K562 (cell line): ENCODE measurements around the gene RNF224. TPM values are rescaled to one million over a fixed set of nuclear protein-coding genes. Genes with fewer than 3 reads are reported as not detected.

Experiments
- ARID1B ChIP-seq: fragments of 450-650 bp; IDR thresholded peaks from 2 replicates; pipeline ENCODE4 v1.6.1; 2016; ENCODE audit warnings: antibody characterized with exemption, mild to moderate bottlenecking, inconsistent platforms
- CBX1 ChIP-seq: sonication (generic); IDR thresholded peaks from 2 replicates; pipeline ENCODE4 v1.6.1; 2016; ENCODE audit warnings: antibody characterized with exemption, low read depth, mild to moderate bottlenecking
- CC2D1A ChIP-seq: fragments of 450-650 bp; IDR thresholded peaks from 2 replicates; pipeline ENCODE4 v1.6.1; 2017; ENCODE audit warnings: mild to moderate bottlenecking
- ESRRA ChIP-seq: fragments of 450-650 bp; IDR thresholded peaks from 2 replicates; pipeline ENCODE4 v1.6.1; 2014; ENCODE audit warnings: low read depth, mild to moderate bottlenecking, moderate library complexity, borderline replicate concordance
- ETV5 ChIP-seq: sonication (generic); formaldehyde crosslinking; IDR thresholded peaks from 2 replicates; pipeline ENCODE4 v1.4.0; 2020; ENCODE audit warnings: low read depth, mild to moderate bottlenecking, missing genetic modification reagents
- FOXA3 ChIP-seq, 2 experiments: fragments of 450-650 bp in 1 of 2; sonication (generic) in 1 of 2; formaldehyde crosslinking; IDR thresholded peaks in 1 of 2; conservative IDR thresholded peaks in 1 of 2; 2 replicates each; pipeline versions ENCODE4 v1.4.0 to v1.8.0; 2020 to 2022; ENCODE audit warnings: mild to moderate bottlenecking in 2 of 2, missing genetic modification reagents in 1 of 2
- GABPB1 ChIP-seq: sonication (generic); formaldehyde crosslinking; IDR thresholded peaks from 2 replicates; pipeline ENCODE4 v1.8.0; 2022; ENCODE audit warnings: mild to moderate bottlenecking, missing genetic modification reagents
- GABPB2 ChIP-seq: fragments of 250-450 bp; sonication (Bioruptor Pico); conservative IDR thresholded peaks from 2 replicates; pipeline ENCODE4 v1.5.1; 2021; ENCODE audit warnings: mild to moderate bottlenecking
- GATAD2B ChIP-seq: fragments of 450-650 bp; IDR thresholded peaks from 2 replicates; pipeline ENCODE4 v1.6.1; 2017; ENCODE audit warnings: mild to moderate bottlenecking, borderline replicate concordance
- HNRNPH1 ChIP-seq: fragments of 200-400 bp; formaldehyde crosslinking; optimal IDR thresholded peaks from 2 replicates; pipeline ENCODE3; 2017; ENCODE audit warnings: low read depth, mild to moderate bottlenecking, low read length, moderate library complexity
- KLF16 ChIP-seq: IDR thresholded peaks from 2 replicates; pipeline ENCODE4 v1.6.1; 2016; ENCODE audit warnings: antibody characterized with exemption
- MTA1 ChIP-seq: fragments of 450-650 bp; IDR thresholded peaks from 2 replicates; pipeline ENCODE4 v1.6.1; 2017; ENCODE audit warnings: borderline replicate concordance
- NFE2 ChIP-seq: IDR thresholded peaks from 2 replicates; pipeline ENCODE4 v1.6.1; 2014; ENCODE audit warnings: antibody characterized with exemption, low read depth
- NRF1 ChIP-seq, 2 experiments: fragments of 450-650 bp; IDR thresholded peaks in 1 of 2; conservative IDR thresholded peaks in 1 of 2; 2 replicates each; pipeline ENCODE4 v1.6.1; 2014; ENCODE audit warnings: mild to moderate bottlenecking in 2 of 2
- PURB ChIP-seq: sonication (generic); formaldehyde crosslinking; IDR thresholded peaks from 2 replicates; pipeline ENCODE4 v1.9.0; 2021; ENCODE audit warnings: low read depth, mild to moderate bottlenecking, missing genetic modification reagents
- TGIF2 ChIP-seq: sonication (generic); formaldehyde crosslinking; IDR thresholded peaks from 2 replicates; pipeline ENCODE4 v1.8.1; 2022; ENCODE audit warnings: mild to moderate bottlenecking, missing genetic modification reagents, moderate library complexity
- ZBED1 ChIP-seq: IDR thresholded peaks from 2 replicates; pipeline ENCODE4 v1.6.1; 2014
- ZC3H11A ChIP-seq: IDR thresholded peaks from 2 replicates; pipeline ENCODE4 v1.6.1; 2012; ENCODE audit warnings: low read depth, low read length, improper control_type of control experiment
- ZFP1 ChIP-seq: fragments of 450-650 bp; formaldehyde crosslinking; IDR thresholded peaks from 2 replicates; pipeline ENCODE4 v1.4.0; 2020; ENCODE audit warnings: mild to moderate bottlenecking, mixed read lengths
- ZNF184 ChIP-seq: sonication (generic); formaldehyde crosslinking; IDR thresholded peaks from 2 replicates; pipeline ENCODE4 v1.5.0; 2020; ENCODE audit warnings: missing genetic modification reagents
- ZNF212 ChIP-seq: fragments of 450-650 bp; formaldehyde crosslinking; IDR thresholded peaks from 2 replicates; pipeline ENCODE4 v1.4.0; 2020; ENCODE audit warnings: mild to moderate bottlenecking
- ZNF23 ChIP-seq: fragments of 250-450 bp; sonication (Bioruptor Pico); IDR thresholded peaks from 2 replicates; pipeline ENCODE4 v1.4.0; 2020; ENCODE audit warnings: mild to moderate bottlenecking
- ZNF41 ChIP-seq: fragments of 250-450 bp; sonication (Bioruptor Pico); conservative IDR thresholded peaks from 2 replicates; pipeline ENCODE4 v1.4.0; 2020; ENCODE audit warnings: mild to moderate bottlenecking
- ZNF785 ChIP-seq: fragments of 250-450 bp; sonication (Bioruptor Pico); IDR thresholded peaks from 2 replicates; pipeline ENCODE4 v1.4.0; 2020; ENCODE audit warnings: mild to moderate bottlenecking
- polyA plus RNA-seq, 8 experiments: library from polyadenylated mRNA; depleted of rRNA in 4 of 8; stranded (reverse) in 5 of 8; unstranded in 3 of 8; fragments of >200 nt; fragmentation: Nextera tagmentation in 2 of 8; fragmentation: Illumina TruSeq in 1 of 8; extraction: Ambion mirVana in 2 of 8; extraction: Trizol in 1 of 8; gene quantifications; 2 replicates each; pipeline versions ENCODE4 v1.2.1 to v1.2.3, GENCODE V29; 2011 to 2014; ENCODE audit warnings: inconsistent platforms in 1 of 8, missing spikeins in 1 of 8
- total RNA-seq, 7 experiments: library from RNA; depleted of rRNA in 6 of 7; stranded (reverse); fragments of >200 nt in 6 of 7; fragmentation: Illumina TruSeq in 2 of 7; extraction: Trizol in 2 of 7; gene quantifications; 2 replicates each; pipeline versions ENCODE4 v1.2.1 to v1.2.3, GENCODE V29; 2011 to 2021; ENCODE audit warnings: low replicate concordance in 1 of 7

RNF224 gene
- total and polyA plus RNA-seq, 9 of the 15 experiments (the other 6 are each of a cell fraction or from before 2014, with no cell fraction given): not detected

GRCh38 chr9:137188490-137189296 is 38.6 kb upstream of the RNF224 start, which contains the start of the genes ANAPC2 and SSNA1 (continued):
- TF ChIP-seq ETV5 (CRISPR knock-in tag) (0 out of 2 replicates have a peak, but pooled peaks have one; percentile 21), ZBED1 (no peak), KLF16 (no peak), ZNF184 (CRISPR knock-in tag) (no peak), PURB (CRISPR knock-in tag) (no peak), MTA1 (peak; percentile 100), ZNF212 (no peak), NRF1 (conservative IDR thresholded peaks at IDR 0.05 in 1 of 2, IDR thresholded peaks at IDR 0.05 in 1 of 2) (peak; percentile 95 to 97), GATAD2B (no peak; the same call in 1 of the 2 replicates), FOXA3 (CRISPR knock-in tag; conservative IDR thresholded peaks at IDR 0.05 in 1 of 2, IDR thresholded peaks at IDR 0.05 in 1 of 2) (no peak), ZFP1 (CRISPR knock-in tag) (no peak), CBX1 (0 out of 2 replicates have a peak, but pooled peaks have one; percentile 23), ZC3H11A (no peak), GABPB1 (CRISPR knock-in tag) (peak; percentile 89), TGIF2 (CRISPR knock-in tag) (no peak), CC2D1A (no peak), HNRNPH1 (no peak), ARID1B (peak; percentile 32; the same call in 1 of the 2 replicates), ZNF23 (CRISPR knock-in tag) (no peak), GABPB2 (CRISPR knock-in tag) (no peak), ZNF41 (CRISPR knock-in tag) (no peak), ESRRA (peak; percentile 81), ZNF785 (CRISPR knock-in tag) (no peak), NFE2 (peak; percentile 69)
